Body of pancreas (tissue), 4 donors: ENCODE measurements around the gene TAS2R38. TPM values are rescaled to one million over a fixed set of nuclear protein-coding genes. Genes with fewer than 3 reads are reported as not detected.

ENCODE experiments used
- ATAC-seq: fragments of 150-250 bp; one replicate; pipeline ENCODE4 v1.9.1; 2016
- DNase-seq, 4 donors: peaks; one replicate each; pipeline ENCODE4 v3.0.0-alpha.2; 2019
- H3K27ac ChIP-seq, 4 donors: fragments of 200-600 bp; sonication (generic); 1 replicate in 3 of 4; 2 replicates in 1 of 4; pipeline versions ENCODE4 v1.5.1 to v1.6.1; 2016 to 2019; ENCODE audit warnings: mild to moderate bottlenecking in 1 of 4, mixed read lengths in 1 of 4, moderate library complexity in 1 of 4
- H3K27me3 ChIP-seq, 2 donors: fragments of 200-600 bp; sonication (generic); one replicate each; pipeline ENCODE4 v1.6.0; 2016; ENCODE audit warnings: mild to moderate bottlenecking in 1 of 2
- H3K36me3 ChIP-seq, 2 donors: fragments of 200-600 bp; sonication (generic); replicated peaks in 1 of 2; 2 replicates each; pipeline ENCODE4 v1.5.1; 2016; ENCODE audit warnings: low read depth in 2 of 2; ENCODE audit not compliant: insufficient read depth in 1 of 2
- H3K4me1 ChIP-seq: fragments of 200-600 bp; sonication (generic); one replicate; pipeline ENCODE4 v1.6.0; 2016
- H3K4me3 ChIP-seq, 2 donors: fragments of 200-600 bp; sonication (generic); 1 replicate in 1 of 2; 2 replicates in 1 of 2; pipeline ENCODE4 v1.5.1; 2016 to 2019
- H3K9me3 ChIP-seq, 3 donors: fragments of 200-600 bp; sonication (generic); 1 replicate in 2 of 3; 2 replicates in 1 of 3; pipeline ENCODE4 v1.5.1; 2016
- POLR2A ChIP-seq, 3 donors: fragments of 450-650 bp; IDR thresholded peaks; one replicate each; pipeline ENCODE4 v1.6.1; 2016; ENCODE audit warnings: antibody characterized with exemption in 3 of 3, mild to moderate bottlenecking in 2 of 3
- WGBS, 2 donors: methylation state at CpG; one replicate each; pipeline ENCODE4 v1.1.5; 2017; 5-methylcytosine and 5-hydroxymethylcytosine counted together
- intact Hi-C: fragments of 100-400 bp; cut with DNase I; formaldehyde crosslinking; loops from one replicate; pipeline ENCODE4 v1.15.1; 2023
- total RNA-seq, 2 donors: library from RNA; depleted of rRNA; stranded (reverse); fragments of >200 nt; gene quantifications; one replicate each; pipeline ENCODE4 v1.1.0, GENCODE V29; 2016
- TF ChIP-seq, protein P1 (sequence below), 7 experiments: fragments of 450-650 bp in 4 of 7; fragments of 200-600 bp in 3 of 7; sonication (generic) in 3 of 7; IDR thresholded peaks; one replicate each; pipeline ENCODE4 v1.5.1; 2016 to 2019; ENCODE audit warnings: antibody characterized with exemption in 7 of 7

Gene TAS2R38
- total RNA-seq, 2 donors from 2014 or later, result not detected

DNA sequence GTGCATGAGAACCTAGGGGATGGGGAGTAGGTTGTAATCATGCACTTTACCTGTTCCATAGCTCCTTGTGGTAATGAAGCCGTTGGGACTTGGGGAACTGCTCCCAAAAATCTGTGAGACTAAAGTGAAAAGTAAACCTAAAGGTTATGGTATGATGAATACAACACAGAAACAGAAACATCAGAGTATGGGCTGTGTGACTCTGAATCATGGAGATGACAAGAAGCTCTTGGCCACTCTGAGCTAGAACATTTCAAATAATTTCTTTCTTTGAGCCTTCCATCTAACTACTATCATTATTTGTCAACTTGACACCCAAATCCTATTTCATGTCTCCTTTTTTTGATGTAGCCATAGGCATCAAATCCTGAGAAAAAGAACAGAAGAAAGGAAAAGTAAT is 29.7 kb downstream of the TAS2R38 start:
- 76 to 83% methylated on average over 1 of the region's 1 CpG for WGBS, 2 donors
- no peak for DNase-seq
- no peak for TF ChIP-seq POLR2A (IDR thresholded peaks at IDR 0.05)
- TF ChIP-seq, protein P1, sequence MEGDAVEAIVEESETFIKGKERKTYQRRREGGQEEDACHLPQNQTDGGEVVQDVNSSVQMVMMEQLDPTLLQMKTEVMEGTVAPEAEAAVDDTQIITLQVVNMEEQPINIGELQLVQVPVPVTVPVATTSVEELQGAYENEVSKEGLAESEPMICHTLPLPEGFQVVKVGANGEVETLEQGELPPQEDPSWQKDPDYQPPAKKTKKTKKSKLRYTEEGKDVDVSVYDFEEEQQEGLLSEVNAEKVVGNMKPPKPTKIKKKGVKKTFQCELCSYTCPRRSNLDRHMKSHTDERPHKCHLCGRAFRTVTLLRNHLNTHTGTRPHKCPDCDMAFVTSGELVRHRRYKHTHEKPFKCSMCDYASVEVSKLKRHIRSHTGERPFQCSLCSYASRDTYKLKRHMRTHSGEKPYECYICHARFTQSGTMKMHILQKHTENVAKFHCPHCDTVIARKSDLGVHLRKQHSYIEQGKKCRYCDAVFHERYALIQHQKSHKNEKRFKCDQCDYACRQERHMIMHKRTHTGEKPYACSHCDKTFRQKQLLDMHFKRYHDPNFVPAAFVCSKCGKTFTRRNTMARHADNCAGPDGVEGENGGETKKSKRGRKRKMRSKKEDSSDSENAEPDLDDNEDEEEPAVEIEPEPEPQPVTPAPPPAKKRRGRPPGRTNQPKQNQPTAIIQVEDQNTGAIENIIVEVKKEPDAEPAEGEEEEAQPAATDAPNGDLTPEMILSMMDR (IDR thresholded peaks at IDR 0.05), result no peak
- intact Hi-C loops, result no loop called here
- Histone ChIP-seq H3K4me1 (no peaks in the 10 kb centered on the region), H3K36me3 (no peaks in the 10 kb centered on the region), H3K4me3 (no peak overlapping the region), H3K27ac (no peak overlapping the region), H3K9me3 (no peaks in the 10 kb centered on the region), H3K27me3 (no peaks in the 10 kb centered on the region)
- no peak for ATAC-seq

DNA sequence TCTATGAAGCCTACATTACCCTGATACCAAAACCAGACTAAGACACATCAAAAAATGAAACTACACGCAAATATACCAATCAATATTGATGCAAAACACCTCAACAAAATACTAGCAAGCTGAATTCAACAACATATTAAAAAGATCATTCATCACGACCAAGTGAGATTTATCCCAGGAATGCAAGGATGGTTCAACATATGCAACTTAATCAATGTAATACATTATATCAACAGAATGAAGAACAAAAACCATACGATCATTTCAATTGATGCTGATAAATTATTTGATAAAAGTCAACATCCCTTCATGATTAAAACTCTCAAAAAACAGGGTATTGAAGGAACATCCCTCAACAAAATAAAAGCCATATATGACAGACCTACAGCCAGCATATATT is 32.5 kb downstream of the TAS2R38 start:
- no peaks in the 10 kb centered on the region for H3K4me1 ChIP-seq
- no peaks in the 10 kb centered on the region for H3K36me3 ChIP-seq
- DNase-seq, result no peak
- no peaks in the 10 kb centered on the region for H3K27me3 ChIP-seq
- 77 to 82% methylated on average over 3 of the region's 3 CpGs for WGBS, 2 donors
- no peak overlapping the region for H3K4me3 ChIP-seq
- H3K9me3 ChIP-seq, result no peaks in the 10 kb centered on the region
- no peak for ATAC-seq
- H3K27ac ChIP-seq, result no peak overlapping the region
- intact Hi-C loops, result no loop called here
- TF ChIP-seq, protein P1 (IDR thresholded peaks at IDR 0.05), result no peak
- no peak for TF ChIP-seq POLR2A (IDR thresholded peaks at IDR 0.05)

DNA sequence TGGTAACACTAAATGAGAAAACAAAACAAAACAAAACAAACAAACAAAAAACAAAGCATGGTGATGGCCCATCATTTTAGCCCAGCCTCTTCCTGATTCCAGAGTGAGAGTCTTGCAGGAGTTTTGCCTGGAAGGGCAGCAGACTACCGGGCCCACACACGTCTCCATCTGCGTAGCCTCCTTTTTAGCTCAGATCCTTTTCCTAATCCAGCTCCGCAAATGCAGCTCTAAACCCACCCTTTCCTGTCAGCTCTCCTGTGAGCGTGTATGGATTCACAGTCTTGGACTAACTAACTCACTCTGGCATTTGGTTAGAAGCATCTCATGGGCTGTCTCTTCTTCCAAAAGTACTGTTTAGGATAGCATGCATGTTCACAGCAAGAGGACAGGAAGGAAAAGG is 43.4 kb downstream of the TAS2R38 start:
- 84 to 91% methylated on average over 5 of the region's 5 CpGs for WGBS, 2 donors
- Histone ChIP-seq H3K27me3 (no peaks in the 10 kb centered on the region), H3K9me3 (no peaks in the 10 kb centered on the region), H3K4me3 (no peak overlapping the region), H3K4me1 (no peaks in the 10 kb centered on the region), H3K36me3 (no peaks in the 10 kb centered on the region), H3K27ac (no peak overlapping the region)
- TF ChIP-seq, protein P1 (IDR thresholded peaks at IDR 0.05), result no peak
- TF ChIP-seq POLR2A (IDR thresholded peaks at IDR 0.05), result no peak
- intact Hi-C loops, result no loop called here
- DNase-seq, result no peak
- no peak for ATAC-seq

DNA sequence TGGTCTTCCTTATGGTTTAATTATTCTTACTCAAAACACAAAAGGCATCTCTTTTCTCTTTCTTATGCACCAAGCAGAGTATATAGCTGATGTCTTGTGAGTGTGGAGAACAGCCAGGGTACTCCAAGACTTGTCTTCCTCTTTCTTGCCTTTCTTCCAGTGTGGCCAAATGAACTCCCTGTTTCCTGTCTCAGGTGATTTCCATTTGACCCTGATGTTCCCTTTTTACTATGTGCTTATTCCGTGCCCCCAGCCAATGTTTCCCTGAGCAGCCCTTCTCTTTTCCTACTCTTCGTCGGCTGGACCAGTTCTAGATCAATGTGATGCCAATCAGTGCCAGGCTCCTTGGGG is 44.8 kb downstream of the TAS2R38 start:
- H3K9me3 ChIP-seq, result no peaks in the 10 kb centered on the region
- H3K4me3 ChIP-seq, result no peak overlapping the region
- no peaks in the 10 kb centered on the region for H3K36me3 ChIP-seq
- no peak for DNase-seq
- TF ChIP-seq, protein P1 (IDR thresholded peaks at IDR 0.05), result no peak
- TF ChIP-seq POLR2A (IDR thresholded peaks at IDR 0.05), result no peak
- H3K27me3 ChIP-seq, result no peaks in the 10 kb centered on the region
- WGBS, 2 donors, result 70 to 89% methylated on average over 3 of the region's 3 CpGs
- H3K27ac ChIP-seq, result no peak overlapping the region
- ATAC-seq, result no peak
- H3K4me1 ChIP-seq, result no peaks in the 10 kb centered on the region
- intact Hi-C loops, result no loop called here

DNA sequence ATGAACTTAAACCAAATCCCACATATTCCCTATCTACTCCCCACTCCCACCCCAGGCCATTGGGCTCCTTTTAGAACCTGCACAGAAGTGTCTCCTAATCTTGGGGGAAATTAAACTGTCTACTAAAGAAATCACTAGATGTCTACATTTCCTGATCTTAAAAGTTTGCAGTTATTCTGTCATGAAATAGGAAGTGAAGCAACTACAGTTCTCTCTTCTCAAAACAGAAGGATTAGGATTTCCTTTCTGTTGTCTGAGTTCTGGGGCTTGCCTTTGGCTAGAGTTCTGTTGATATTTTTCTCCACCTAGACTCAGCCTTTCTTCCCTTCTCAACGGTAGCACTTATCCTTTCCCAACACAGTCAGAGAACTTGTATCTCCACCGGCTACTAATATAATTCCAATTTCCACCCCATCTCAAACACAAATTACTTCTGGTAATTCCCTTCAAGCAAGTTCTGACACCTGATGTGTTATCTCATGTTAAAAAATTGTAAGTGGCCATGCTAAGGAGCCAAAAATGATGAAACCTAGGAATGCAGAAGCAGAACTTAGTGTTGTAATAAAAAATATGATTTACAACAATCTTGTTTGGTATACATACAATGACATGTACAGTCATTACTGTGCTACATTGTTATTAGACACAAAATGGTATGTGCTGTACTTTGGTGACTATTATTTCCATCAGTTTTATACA is 45.3 kb downstream of the TAS2R38 start:
- H3K4me3 ChIP-seq, result no peak overlapping the region
- intact Hi-C loops, result no loop called here
- H3K4me1 ChIP-seq, result no peaks in the 10 kb centered on the region
- TF ChIP-seq POLR2A (IDR thresholded peaks at IDR 0.05), result no peak
- TF ChIP-seq, protein P1 (IDR thresholded peaks at IDR 0.05), result no peak
- H3K27ac ChIP-seq, result no peak overlapping the region
- no peak for ATAC-seq
- 65 to 68% methylated on average over 2 of the region's 2 CpGs for WGBS, 2 donors
- no peaks in the 10 kb centered on the region for H3K36me3 ChIP-seq
- no peak for DNase-seq
- no peaks in the 10 kb centered on the region for H3K27me3 ChIP-seq
- H3K9me3 ChIP-seq, result no peaks in the 10 kb centered on the region
